Keratinocyte (primary cell): ENCODE measurements around the gene URAD. TPM values are rescaled to one million over a fixed set of nuclear protein-coding genes. Genes with fewer than 3 reads are reported as not detected.
A peak's percentile ranks its signal among the peaks of the same experiment; 100 is the strongest.

Experiments
- DNase-seq: peaks from one replicate; pipeline ENCODE4 v3.0.0-alpha.2; 2011; ENCODE audit warnings: low read depth, missing footprints, low spot score
- FAIRE-seq: peaks from 2 replicates; lab custom pipeline; 2011; peaks lifted over from hg19 to GRCh38; lab: Jason Lieb, UNC
- H2AFZ ChIP-seq: 2 replicates; pipeline ENCODE4 v1.6.0; 2012; ENCODE audit warnings: low read length, control low read depth, inconsistent platforms; ENCODE audit not compliant: control insufficient read depth
- H3K27ac ChIP-seq: 2 replicates; pipeline ENCODE4 v1.5.1; 2011; ENCODE audit warnings: low read length; ENCODE audit not compliant: control insufficient read depth, insufficient read depth
- H3K27me3 ChIP-seq: 3 replicates; pipeline ENCODE4 v1.6.0; 2011; ENCODE audit warnings: low read length; ENCODE audit not compliant: control insufficient read depth, insufficient read depth; ENCODE audit errors: extremely low read depth
- H3K36me3 ChIP-seq, 2 experiments: 2 replicates in 1 of 2; 3 replicates in 1 of 2; pipeline ENCODE4 v1.5.1; 2011; ENCODE audit warnings: low read length in 2 of 2, mild to moderate bottlenecking in 1 of 2; ENCODE audit not compliant: control insufficient read depth in 2 of 2, insufficient read depth in 2 of 2; ENCODE audit errors: extremely low read depth in 1 of 2
- H3K4me1 ChIP-seq: 3 replicates; pipeline ENCODE4 v1.5.1; 2011; ENCODE audit warnings: low read length; ENCODE audit not compliant: control insufficient read depth, insufficient read depth; ENCODE audit errors: extremely low read depth
- H3K4me2 ChIP-seq: 3 replicates; pipeline ENCODE4 v1.6.0; 2011; ENCODE audit warnings: low read depth, low read length; ENCODE audit not compliant: control insufficient read depth, insufficient read depth; ENCODE audit errors: extremely low read depth
- H3K4me3 ChIP-seq, 3 experiments: fragments of 200-600 bp in 1 of 3; sonication (generic) in 1 of 3; 2 replicates in 2 of 3; 3 replicates in 1 of 3; pipeline ENCODE4 v1.5.1; 2011 to 2016; ENCODE audit warnings: low read length in 3 of 3, mild to moderate bottlenecking in 3 of 3, control low read depth in 2 of 3, inconsistent platforms in 1 of 3, low read depth in 1 of 3, mixed read lengths in 1 of 3, mixed run types in 1 of 3, moderate library complexity in 1 of 3; ENCODE audit not compliant: control insufficient read depth in 2 of 3, insufficient read depth in 2 of 3; ENCODE audit errors: extremely low read depth in 1 of 3
- H3K79me2 ChIP-seq: 2 replicates; pipeline ENCODE4 v1.6.0; 2012; ENCODE audit warnings: low read length; ENCODE audit not compliant: control insufficient read depth, insufficient read depth
- H3K9ac ChIP-seq: 3 replicates; pipeline ENCODE4 v1.6.0; 2011; ENCODE audit warnings: low read length; ENCODE audit not compliant: control insufficient read depth, insufficient read depth; ENCODE audit errors: extremely low read depth
- H3K9me1 ChIP-seq: 3 replicates; pipeline ENCODE4 v1.6.0; 2011; ENCODE audit warnings: low read length; ENCODE audit not compliant: control insufficient read depth, insufficient read depth; ENCODE audit errors: extremely low read depth
- H3K9me3 ChIP-seq: 2 replicates; pipeline ENCODE4 v1.5.1; 2012; ENCODE audit warnings: low read depth, low read length; ENCODE audit not compliant: control insufficient read depth
- H4K20me1 ChIP-seq: 3 replicates; pipeline ENCODE4 v1.6.0; 2011; ENCODE audit warnings: low read length; ENCODE audit not compliant: control insufficient read depth, insufficient read depth; ENCODE audit errors: extremely low read depth
- EZH2 ChIP-seq: IDR thresholded peaks from one replicate; pipeline ENCODE4 v1.6.1; 2012; ENCODE audit warnings: inconsistent platforms, mild to moderate bottlenecking, low read length, moderate library complexity
- dilution Hi-C: fragments of 300-500 bp; cut with MboI; formaldehyde crosslinking; loops from one replicate; pipeline ENCODE4 v1.7.0; 2020; ENCODE audit warnings: low sequenced_read_pairs; ENCODE audit not compliant: extremely low pct_ligation_motif_present
- polyA plus RNA-seq, 5 experiments: library from polyadenylated mRNA; depleted of rRNA in 3 of 5; stranded (reverse) in 3 of 5; stranded (forward) in 1 of 5; unstranded in 1 of 5; fragments of >200 nt; gene quantifications; 1 replicate in 1 of 5; 2 replicates in 3 of 5; 3 replicates in 1 of 5; pipeline versions ENCODE4 v1.2.1 to v1.2.3, GENCODE V29; 2011 to 2012; ENCODE audit warnings: missing spikeins in 2 of 5, low read depth in 1 of 5, low replicate concordance in 1 of 5
- TF ChIP-seq, protein P1 (sequence below), 3 experiments: IDR thresholded peaks in 1 of 3; conservative IDR thresholded peaks in 1 of 3; optimal IDR thresholded peaks in 1 of 3; 2 replicates in 2 of 3; 3 replicates in 1 of 3; pipeline versions ENCODE3 to v1.5.1; 2011; ENCODE audit warnings: low read length in 3 of 3, mild to moderate bottlenecking in 3 of 3, moderate library complexity in 2 of 3, control low read depth in 1 of 3, inconsistent platforms in 1 of 3; ENCODE audit not compliant: insufficient read depth in 2 of 3; ENCODE audit errors: extremely low read depth in 1 of 3

The URAD gene
- polyA plus RNA-seq, 1 donor (not counting 4 experiments of a cell fraction or from before 2014, with no cell fraction given), result not detected

GRCh38 chr13:27985600-27985999 lies 2.9 kb downstream of the URAD start:
- Histone ChIP-seq H3K9ac (no peak overlapping the region), H3K9me1 (no peaks in the 10 kb centered on the region), H3K36me3 (no peaks in the 10 kb centered on the region), H3K27ac (no peak overlapping the region), H3K4me3 (no peak overlapping the region), H3K4me1 (no peaks in the 10 kb centered on the region), H3K79me2 (no peaks in the 10 kb centered on the region), H3K4me2 (no peak overlapping the region), H3K9me3 (no peaks in the 10 kb centered on the region), H4K20me1 (no peaks in the 10 kb centered on the region), H3K27me3 (peaks cover 38% of the 10 kb centered on the region), H2AFZ (no peak overlapping the region)
- FAIRE-seq, result no peak
- TF ChIP-seq, protein P1, sequence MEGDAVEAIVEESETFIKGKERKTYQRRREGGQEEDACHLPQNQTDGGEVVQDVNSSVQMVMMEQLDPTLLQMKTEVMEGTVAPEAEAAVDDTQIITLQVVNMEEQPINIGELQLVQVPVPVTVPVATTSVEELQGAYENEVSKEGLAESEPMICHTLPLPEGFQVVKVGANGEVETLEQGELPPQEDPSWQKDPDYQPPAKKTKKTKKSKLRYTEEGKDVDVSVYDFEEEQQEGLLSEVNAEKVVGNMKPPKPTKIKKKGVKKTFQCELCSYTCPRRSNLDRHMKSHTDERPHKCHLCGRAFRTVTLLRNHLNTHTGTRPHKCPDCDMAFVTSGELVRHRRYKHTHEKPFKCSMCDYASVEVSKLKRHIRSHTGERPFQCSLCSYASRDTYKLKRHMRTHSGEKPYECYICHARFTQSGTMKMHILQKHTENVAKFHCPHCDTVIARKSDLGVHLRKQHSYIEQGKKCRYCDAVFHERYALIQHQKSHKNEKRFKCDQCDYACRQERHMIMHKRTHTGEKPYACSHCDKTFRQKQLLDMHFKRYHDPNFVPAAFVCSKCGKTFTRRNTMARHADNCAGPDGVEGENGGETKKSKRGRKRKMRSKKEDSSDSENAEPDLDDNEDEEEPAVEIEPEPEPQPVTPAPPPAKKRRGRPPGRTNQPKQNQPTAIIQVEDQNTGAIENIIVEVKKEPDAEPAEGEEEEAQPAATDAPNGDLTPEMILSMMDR (optimal IDR thresholded peaks at IDR 0.05 in 1 of 3, IDR thresholded peaks at IDR 0.05 in 1 of 3, conservative IDR thresholded peaks at IDR 0.05 in 1 of 3; ENCODE audit: extremely low read depth in 1 of 3, insufficient read depth in 2 of 3, low read length in 3 of 3), result no peak
- no peak for TF ChIP-seq EZH2
- no peak for DNase-seq
- dilution Hi-C loops, result no loop called here

- FAIRE-seq, result peak; percentile 5
- Histone ChIP-seq H3K27me3 (peaks cover 70% of the 10 kb centered on the region), H3K9me1 (no peaks in the 10 kb centered on the region), H3K4me2 (no peak overlapping the region), H3K36me3 (no peaks in the 10 kb centered on the region), H4K20me1 (no peaks in the 10 kb centered on the region), H3K79me2 (no peaks in the 10 kb centered on the region), H3K9ac (no peak overlapping the region), H3K27ac (no peak overlapping the region), H3K9me3 (no peaks in the 10 kb centered on the region), H3K4me3 (no peak overlapping the region), H3K4me1 (no peaks in the 10 kb centered on the region), H2AFZ (no peak overlapping the region)
- no peak for DNase-seq
- no peak for TF ChIP-seq EZH2
- TF ChIP-seq, protein P1 (optimal IDR thresholded peaks at IDR 0.05 in 1 of 3, IDR thresholded peaks at IDR 0.05 in 1 of 3, conservative IDR thresholded peaks at IDR 0.05 in 1 of 3; ENCODE audit: extremely low read depth in 1 of 3, insufficient read depth in 2 of 3, low read length in 3 of 3), result no peak
- dilution Hi-C loops, result no loop called here
Observed at GRCh38 chr13:27982361-27982760, 6.1 kb downstream of the URAD start.
